Fibroblast of peridontal ligament (primary cell): Measurements from ENCODE around the gene PRXL2A.
A peak's percentile ranks its signal among the peaks of the same experiment; 100 is the strongest.

Experiments used
- DNase-seq: peaks from one replicate; pipeline ENCODE4 v3.0.0-alpha.2; 2010; ENCODE audit errors: extremely low read depth

Gene PRXL2A

DNA sequence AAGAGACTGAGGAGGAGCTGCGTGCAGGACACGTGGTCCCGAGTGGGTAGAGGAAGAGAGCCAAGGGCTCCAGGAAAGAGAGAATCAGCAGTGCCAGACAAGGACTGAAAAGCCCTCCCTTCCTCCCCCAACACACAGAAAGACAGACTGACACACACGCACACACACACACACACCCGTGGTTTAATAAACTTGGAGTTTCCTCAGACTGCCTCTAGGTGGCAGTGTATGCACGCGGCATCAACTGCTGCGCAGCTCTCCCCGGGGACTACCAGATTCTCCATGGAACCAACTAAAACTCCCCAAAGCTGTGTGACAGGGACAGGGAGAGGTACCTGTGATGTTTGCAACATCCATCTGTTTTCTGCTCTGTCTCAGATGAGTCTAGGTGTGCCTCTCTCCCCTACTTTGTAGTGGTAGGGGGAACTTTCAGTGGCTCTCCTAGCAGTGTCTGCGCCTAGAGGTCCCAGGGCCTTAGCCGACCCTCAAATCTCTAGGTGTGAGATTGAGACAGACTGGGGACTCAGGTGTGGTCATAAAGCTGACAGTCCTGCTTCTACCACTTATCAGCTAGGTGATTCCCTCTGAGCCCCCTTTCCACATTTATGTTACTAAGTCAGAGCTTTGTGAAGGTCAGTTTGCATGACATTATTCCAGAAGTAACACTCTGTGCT lies 36.4 kb downstream of the PRXL2A start:
- DNase-seq = peak; percentile 63

DNA sequence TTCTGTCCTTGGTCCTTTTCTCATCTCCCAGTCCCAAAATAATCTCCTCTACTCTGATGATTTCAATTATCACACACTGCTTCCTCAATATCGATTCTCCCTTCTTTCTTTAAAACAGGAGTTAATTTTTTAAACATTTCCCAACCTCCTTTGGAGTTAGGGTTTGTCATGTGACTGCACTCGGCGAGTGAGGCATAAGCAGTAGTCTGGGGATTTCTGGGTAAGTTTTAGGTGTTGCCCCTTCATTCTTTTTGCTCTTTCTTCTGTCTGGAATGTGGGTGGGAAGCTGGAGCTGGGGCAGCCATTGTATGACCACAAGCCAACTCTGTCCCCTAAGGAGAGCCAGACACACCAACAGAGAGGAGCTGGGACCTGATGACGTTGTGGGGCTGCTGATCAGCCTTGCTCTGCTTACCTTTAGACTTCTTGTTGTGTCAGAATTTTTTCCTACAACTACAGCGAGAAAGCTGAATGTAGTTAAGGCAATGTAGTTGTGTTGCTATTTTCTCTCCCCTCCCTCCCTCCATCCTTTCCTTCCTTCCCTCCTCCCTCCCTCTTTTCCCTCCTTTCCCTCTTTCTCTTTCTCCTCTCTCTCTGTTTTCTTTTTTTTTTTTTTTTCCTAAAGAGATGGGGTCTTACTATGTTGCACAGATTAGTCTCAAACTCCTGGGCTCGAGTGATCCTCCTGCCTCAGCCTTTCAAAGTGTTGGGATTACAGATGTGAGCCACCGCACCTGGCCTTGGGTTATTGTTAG lies 39.3 kb downstream of the PRXL2A start:
- no peak for DNase-seq

DNA sequence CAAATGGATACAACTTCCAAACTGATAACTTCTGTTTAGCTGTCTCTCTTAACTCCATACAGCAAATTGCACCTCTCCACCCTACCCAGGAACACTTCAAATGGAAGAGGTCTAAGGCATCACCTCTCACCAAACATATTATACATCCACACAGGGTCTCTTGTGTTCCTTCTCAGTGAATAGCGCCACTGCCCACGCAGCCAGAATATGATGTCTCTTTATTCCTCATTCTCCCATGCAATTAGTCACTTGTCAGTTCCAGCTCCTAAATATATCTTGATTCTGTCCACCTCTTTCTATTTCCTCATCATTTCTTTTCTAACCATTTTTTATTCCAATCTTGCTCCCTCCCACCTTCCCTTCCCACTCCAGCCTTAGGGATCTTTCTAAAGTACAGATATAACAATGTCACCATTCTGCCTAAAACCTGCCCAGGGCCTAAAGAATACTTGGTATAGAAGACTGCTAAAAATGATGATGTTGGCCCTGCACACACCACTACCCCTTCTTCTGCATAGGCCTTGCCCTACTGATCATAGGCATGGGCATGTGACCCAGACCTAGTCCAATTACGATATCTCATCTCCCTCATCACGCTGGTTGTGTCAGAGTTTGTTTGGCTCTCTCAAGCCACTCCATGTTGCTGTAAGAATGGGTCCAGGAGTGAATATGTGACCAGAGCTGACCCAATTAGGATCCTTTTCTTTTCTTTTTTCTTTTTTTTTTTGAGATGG lies 40.0 kb downstream of the PRXL2A start:
- DNase-seq = no peak

GRCh38 chr10:80449520-80449919 lies 41.2 kb downstream of the PRXL2A start:
- DNase-seq = no peak

DNA sequence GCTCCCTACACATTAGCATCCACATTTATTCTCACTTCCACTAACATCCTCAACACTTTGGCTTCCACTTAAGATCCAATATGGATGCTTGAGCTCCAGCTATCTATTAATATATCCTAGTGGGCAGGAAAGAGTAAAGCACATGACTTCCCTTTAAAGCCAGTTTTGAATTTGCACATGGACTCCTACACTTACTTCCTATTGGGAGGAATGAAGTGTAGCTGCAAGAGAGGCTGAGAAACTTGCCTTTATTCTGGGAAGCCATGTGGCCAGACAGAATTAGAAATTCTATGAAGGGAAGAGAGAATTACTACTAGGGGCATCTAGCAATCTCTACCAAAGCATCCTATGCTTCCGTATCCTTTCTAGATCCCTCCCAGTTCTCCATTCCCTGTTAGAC lies 42.8 kb downstream of the PRXL2A start:
- no peak for DNase-seq

DNA sequence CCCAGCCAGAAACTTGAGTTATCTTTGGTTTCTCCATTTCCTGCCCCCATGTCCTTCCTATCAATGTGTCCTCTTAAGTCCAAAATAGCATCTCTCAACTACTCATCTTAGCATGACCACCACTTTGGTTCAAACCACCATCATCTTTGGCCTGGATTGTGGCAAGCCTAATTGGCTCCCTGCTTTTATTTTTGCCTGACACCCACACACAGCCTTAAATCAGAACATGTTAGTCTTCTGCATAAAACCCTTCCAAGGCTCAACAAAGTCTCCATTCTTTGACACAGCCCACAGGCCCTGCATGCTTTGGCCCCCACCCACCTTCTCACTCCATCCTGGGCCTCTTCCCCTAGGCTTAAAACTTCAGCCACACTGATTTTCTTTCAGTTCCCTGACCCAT lies 43.7 kb downstream of the PRXL2A start:
- DNase-seq = no peak

DNA sequence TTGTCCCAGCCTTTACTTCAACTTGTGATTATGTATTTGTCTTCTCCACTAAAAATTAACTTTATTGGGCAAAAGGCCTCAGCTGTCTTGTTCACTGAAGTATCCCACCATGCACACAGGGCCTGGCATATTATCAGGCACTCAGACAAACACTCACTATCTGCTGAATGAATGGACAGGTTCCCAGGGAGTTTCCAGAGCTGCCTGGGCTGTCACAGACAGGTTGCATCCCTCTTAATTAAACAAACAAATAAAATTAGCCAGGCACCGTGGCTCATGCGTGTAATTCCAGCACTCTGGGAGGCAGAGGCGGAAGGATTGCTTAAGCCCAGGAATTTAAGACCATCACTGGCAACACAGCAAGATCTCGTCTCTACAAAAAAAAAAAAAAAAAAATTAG lies 44.3 kb downstream of the PRXL2A start:
- no peak for DNase-seq

DNA sequence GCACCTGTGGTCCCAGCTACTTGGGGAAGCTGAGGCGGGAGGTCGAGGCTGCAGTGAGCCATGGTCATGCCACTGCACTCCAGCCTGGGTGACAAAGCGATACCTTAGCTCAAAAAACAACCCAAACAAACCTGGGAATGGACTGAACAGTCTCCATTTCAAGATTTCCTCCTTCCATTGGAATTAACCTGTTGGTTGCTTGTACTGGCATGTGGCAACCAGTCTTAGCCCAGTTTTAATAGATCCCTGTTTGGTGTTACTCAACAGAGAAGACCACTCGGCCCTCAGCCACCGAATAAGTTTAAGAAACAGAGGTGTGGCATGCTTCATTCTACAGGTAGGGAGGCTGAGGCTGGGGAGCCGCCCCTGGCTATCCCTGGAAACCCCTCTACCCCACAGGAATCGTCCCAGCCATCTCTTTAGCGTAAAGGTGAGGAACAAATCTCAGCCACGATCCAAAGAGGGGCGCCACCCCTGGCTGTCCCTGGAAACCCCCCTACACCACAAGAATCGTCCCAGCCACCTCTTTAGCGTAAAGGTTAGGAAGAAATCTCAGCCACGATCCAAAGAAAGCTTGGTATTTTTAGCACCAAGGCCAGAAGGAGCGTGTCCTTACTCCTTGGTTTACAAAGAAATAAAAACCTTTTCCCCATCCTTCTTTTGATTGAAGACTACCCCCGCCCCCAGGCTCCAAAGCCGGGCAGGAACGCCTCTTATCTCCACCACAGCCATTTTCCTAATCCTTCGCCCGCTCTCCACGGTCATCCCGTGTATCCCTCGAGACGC lies 44.9 kb downstream of the PRXL2A start:
- DNase-seq = no peak

GRCh38 chr10:80453842-80454512 lies 45.6 kb downstream of the PRXL2A start, which contains the start of gene TSPAN14:
TSS of gene TSPAN14 (plus strand) at chr10:80454310. CDS start at chr10:80489234, 34,924 bp downstream.
- DNase-seq = peak; percentile 72

DNA sequence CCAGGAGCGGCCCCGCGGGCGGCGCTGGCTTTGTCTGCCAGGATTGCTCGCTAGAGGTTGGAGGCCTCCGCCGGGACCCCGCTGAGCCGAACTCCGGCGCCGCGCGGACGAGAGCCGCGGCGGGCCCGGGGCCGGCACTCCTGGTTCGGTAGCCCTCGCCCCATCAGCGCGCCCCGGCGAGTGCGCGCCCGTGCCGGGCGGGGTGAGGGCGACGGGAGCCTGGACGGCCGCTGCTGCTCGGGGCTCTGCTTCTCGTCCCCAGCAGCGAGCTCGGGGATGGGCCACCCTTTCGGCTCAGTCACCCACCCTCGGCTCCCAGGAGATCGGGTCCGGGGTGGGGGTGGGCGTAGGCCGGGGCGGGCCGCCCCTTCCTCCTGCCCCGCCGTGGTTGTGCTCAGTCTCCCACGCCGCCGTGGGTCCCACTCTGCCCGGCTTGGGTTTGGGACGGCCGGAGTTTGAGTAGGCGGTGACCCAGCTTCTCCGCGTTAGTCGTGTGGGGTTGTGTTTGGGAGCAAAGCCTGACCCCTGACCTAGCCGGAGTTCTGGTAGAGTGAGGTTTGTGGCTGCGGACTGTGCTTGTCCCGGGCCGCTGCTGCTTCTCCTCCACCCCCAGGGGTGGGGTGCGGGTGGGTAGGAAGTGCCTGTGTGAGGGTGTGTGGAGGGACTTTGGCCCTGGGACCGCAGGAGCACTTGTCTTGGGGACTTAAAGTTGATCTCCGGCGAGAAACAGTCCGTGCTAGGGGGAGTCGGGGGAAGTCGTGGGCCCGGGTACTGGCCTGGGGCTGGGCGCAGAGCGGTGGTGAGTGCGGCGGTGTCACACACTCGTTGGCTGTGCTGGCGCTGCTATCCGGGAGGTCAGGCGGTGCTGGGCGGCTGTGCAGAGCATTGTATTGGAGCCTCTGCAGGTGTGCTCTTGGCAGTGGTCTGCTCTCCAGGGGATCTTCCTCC lies 46.4 kb downstream of the PRXL2A start:
- DNase-seq = no peak

GRCh38 chr10:80455461-80456349 lies 47.4 kb downstream of the PRXL2A start:
- DNase-seq = no peak

DNA sequence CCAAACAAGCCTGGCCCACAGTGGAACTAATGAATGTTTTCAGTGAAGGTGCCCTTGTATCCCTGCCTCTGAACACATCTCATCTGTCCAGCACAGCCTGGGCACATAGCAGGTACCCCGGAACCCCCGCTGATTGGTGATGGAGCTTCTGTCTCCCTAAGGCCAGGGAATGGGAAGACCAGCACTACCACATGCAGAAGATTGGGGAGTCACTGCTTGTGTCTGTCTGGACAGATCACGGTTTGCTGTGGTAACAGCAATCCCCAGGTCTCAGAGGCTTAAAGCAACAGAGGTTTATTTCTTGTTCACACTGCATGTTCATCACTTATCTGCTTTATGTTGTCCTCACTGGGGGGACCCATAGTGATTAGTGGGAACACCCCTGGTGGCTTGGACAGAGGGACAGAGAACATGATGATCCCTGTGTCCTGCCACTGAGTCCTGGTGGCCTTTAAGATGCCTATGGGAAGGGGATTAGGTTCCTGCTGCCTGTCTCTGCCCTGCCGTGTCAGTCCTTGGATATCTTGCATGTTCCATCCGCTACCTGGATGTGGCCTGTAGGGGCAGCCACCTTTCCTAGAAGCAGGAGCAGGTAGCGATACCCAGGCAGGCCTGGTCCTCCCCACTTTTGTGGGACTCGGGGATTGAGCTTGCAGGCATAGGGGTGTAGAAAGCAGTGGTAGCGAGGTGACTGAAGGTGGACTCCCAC lies 49.4 kb downstream of the PRXL2A start:
- no peak for DNase-seq

DNA sequence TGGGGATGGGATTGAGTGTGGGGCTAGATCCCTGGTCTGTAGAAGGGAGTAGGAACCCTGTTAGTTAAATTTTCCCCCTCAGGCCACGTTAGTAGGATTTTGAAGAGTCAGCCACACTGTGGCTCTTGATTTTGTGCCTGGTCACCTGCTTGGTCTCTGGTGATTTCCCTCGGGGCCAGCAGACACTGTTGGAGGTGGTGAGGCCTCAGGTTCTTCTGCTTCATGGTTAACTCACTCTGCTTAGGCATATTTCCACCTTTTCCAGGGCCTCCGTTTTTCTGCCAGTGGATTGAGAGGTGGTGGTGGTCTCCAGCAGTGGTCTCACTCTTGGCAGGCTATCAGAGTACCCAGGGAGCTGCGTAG lies 49.9 kb downstream of the PRXL2A start:
- DNase-seq = no peak

- peak; percentile 27 for DNase-seq
Measured at GRCh38 chr10:80458638-80459037, 50.3 kb downstream of the PRXL2A start.

DNA sequence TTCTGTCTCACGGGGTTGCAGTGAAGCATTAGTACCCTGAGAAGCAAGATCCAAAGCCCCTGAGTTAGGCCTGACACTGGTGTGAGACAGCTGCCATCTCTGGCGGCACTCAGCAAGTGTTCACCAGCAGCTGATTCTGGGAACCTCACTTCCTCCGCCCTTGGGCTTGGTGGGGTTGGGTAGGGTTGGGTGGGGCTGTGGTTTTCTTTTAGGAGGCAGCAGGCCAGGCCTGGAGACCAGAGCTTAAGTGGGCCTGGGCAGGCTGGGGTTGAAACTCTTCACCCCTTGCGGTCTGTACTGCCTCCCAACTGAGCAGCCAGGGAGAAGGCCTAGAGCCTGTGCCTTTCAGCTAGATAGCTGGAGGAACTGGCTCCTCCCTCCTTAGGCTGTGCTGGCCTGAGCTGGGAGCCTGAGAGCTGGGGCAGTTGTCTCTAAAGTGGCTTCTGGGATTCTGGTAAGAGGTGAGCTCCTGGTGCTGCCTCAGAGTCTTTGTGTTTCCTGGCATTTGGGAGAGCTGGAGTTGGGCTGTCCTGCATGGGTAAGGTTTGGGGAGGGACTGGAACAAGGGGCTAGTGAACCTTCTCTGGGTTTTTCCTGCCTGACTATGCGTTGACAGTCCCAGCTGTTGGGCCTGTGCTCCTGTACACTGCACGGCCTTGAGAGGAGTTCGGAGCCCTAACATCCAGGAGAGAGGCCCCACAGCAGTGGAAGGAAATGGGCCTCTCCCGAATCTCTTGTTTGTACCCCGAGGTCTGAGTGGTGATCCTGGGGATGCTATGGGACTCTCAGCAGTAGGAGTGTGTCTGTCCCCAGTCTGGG lies 50.9 kb downstream of the PRXL2A start:
- peak; percentile 86 for DNase-seq

DNA sequence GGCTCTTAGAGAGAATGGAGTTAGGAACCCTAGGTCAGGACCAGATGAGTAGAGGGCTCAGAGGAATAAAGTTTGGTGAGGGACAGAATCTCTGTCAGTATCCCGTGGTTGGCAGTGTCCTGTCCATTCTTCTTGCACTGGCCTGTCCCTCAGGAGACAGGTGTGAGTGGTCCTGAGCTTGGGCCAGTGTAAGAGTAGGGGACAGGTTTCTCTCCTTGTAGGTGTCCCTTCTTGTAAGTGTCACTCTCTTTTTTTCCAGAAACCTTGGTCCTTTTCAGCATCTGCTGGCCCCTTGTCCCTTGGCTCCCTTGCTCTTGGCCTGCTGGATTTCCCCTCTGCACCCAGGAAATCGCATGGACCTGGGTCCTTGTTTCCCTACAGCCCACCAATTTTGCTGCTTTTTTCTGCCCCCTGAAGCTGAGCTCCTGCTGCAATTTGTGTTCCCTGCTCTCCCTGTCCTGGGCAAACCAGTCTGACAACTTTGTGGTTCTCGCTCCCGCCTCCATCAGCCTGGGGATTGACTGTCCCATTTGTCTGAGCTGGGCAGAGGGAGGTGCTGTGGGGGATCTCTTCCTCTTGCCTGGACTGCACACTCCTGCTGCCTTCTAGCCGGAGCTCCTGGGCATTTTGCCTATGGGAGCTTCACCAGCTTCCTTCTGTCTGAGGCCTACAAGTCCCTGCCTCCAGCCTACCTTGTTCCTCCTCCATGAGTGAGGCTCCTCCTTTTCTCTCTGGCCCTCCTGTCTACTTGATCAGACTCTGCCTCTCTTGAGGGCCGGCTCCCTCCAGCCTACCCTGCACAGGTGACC lies 52.3 kb downstream of the PRXL2A start:
- peak; percentile 46 for DNase-seq
